ENCODE data around the gene NEDD4L.

DNA sequence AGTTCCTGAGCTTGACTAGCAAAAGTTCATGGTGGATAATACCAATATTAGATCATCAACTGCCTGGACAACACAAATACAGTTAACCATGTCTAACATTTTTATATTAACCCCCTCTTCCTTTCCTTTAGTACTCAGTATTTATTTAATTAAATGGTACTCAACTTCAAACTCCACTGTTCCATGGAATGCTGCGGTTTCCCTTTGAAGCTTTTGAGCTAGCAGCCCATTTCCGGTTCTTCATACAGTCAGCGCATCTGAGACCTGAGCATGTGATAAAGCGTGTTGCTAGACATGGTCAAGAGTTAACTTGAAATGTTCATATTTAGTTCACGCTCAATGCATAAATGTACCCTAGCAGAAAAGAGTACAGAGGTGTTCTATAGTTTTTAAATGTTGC, 306.5 kb downstream of the NEDD4L start:
- TF ChIP-seq, protein P1, sequence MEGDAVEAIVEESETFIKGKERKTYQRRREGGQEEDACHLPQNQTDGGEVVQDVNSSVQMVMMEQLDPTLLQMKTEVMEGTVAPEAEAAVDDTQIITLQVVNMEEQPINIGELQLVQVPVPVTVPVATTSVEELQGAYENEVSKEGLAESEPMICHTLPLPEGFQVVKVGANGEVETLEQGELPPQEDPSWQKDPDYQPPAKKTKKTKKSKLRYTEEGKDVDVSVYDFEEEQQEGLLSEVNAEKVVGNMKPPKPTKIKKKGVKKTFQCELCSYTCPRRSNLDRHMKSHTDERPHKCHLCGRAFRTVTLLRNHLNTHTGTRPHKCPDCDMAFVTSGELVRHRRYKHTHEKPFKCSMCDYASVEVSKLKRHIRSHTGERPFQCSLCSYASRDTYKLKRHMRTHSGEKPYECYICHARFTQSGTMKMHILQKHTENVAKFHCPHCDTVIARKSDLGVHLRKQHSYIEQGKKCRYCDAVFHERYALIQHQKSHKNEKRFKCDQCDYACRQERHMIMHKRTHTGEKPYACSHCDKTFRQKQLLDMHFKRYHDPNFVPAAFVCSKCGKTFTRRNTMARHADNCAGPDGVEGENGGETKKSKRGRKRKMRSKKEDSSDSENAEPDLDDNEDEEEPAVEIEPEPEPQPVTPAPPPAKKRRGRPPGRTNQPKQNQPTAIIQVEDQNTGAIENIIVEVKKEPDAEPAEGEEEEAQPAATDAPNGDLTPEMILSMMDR (IDR thresholded peaks at IDR 0.05; ENCODE audit: insufficient read depth, low read depth, low read length), result no peak
- no peak for TF ChIP-seq EZH2 (IDR thresholded peaks at IDR 0.05; ENCODE audit: insufficient read depth, low read length)
